ENCODE data around the gene CD81.

CD81 gene

GRCh38 chr11:2417856-2418692 lies 41.0 kb downstream of the CD81 start:
- DNase-seq (ENCODE audit: low read depth) = no peak
- no peak for TF ChIP-seq CTCF (IDR thresholded peaks at IDR 0.05; ENCODE audit: control insufficient read depth, extremely low read depth, insufficient read depth)
- no peak overlapping the region for H3K4me3 ChIP-seq (ENCODE audit: low read depth, low read length)

DNA sequence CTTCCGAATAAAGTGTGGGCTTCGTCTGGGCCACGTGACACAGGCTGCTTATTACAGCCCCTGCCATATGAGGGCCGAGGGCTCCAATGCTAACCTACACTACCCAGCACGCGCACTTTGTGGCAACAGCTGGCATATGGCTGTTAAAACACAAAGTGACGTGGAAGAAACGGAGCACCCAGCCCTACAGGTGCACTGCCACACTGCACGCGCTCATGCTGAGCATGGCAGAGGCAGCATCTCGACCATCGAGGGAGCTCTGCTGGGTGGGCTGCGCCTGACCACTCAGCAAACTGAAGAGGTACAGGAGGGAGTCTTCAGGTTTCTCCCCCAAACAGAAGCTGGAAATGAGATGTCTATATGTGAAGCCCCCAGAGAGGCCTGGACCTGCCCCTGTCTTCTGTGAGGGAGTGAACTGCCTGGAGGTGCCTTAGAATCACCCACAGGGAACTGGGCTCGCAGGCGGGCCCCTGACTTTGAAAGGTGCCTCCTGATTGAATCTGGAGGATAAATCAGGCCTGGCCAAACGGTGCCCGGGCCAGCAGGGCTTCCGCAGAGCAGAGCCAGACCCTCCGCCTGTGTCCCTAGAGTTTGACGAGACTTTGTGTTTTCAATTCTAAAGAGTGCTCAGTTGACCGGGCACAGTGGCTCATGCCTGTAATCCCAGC lies 41.7 kb downstream of the CD81 start:
- TF ChIP-seq CTCF (IDR thresholded peaks at IDR 0.05; ENCODE audit: control insufficient read depth, extremely low read depth, insufficient read depth) = no peak
- DNase-seq (ENCODE audit: low read depth) = no peak
- no peak overlapping the region for H3K4me3 ChIP-seq (ENCODE audit: low read depth, low read length)

GRCh38 chr11:2419638-2420501 lies 42.8 kb downstream of the CD81 start:
- no peak overlapping the region for H3K4me3 ChIP-seq (ENCODE audit: low read depth, low read length)
- TF ChIP-seq CTCF (IDR thresholded peaks at IDR 0.05; ENCODE audit: control insufficient read depth, extremely low read depth, insufficient read depth) = peak; percentile 79
- DNase-seq (ENCODE audit: low read depth) = peak; percentile 28

- TF ChIP-seq CTCF (IDR thresholded peaks at IDR 0.05; ENCODE audit: control insufficient read depth, extremely low read depth, insufficient read depth) = peak; percentile 97
Measured at GRCh38 chr11:2420502-2421225, 43.6 kb downstream of the CD81 start.

DNA sequence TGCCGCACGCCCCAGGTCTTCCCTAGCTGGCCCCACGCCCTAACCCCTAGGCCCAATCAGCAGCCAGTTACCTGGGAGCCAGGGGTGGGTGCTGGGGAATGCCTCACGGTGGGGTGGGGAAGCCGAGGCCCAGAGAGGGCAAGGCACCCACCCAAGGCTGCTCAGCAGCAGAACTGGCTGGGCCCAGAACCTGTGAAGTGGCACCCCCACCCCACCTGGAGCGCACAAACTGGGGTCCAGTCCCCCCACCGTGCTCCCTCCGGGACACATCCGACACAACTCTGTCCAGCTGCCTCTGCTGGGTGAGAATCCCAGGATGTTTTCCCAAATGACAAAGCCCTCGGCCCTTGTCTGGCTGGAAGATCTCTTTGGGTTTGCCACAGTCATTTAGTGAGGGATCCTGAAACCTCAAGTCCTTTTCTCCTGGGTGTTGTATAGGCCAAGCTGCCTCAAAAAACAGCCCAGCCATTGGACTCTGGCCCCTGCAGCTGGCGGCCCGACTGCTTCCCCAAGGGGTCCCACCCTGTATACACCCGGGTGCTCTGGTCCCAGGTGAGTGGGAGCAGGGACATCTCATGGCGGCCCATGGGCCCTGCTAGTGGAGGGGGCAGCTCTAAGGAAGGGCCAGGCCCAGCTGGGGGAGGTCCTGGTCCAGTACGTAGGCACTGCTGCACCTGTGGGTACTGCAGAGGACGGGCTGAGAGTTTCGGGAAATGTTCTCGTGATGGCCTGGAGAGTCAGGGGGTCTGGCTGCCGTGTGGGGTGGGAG lies 44.3 kb downstream of the CD81 start:
- no peak for TF ChIP-seq CTCF (IDR thresholded peaks at IDR 0.05; ENCODE audit: control insufficient read depth, extremely low read depth, insufficient read depth)
- DNase-seq (ENCODE audit: low read depth) = no peak
- H3K4me3 ChIP-seq (ENCODE audit: low read depth, low read length) = no peak overlapping the region

More at GRCh38 chr11:2420502-2421225, 43.6 kb downstream of the CD81 start:
- peak; percentile 18 for DNase-seq (ENCODE audit: low read depth)
- H3K4me3 ChIP-seq (ENCODE audit: low read depth, low read length) = no peak overlapping the region

Data from LNCaP clone FGC (cell line).